ENCODE results near the gene MVK.

DNA sequence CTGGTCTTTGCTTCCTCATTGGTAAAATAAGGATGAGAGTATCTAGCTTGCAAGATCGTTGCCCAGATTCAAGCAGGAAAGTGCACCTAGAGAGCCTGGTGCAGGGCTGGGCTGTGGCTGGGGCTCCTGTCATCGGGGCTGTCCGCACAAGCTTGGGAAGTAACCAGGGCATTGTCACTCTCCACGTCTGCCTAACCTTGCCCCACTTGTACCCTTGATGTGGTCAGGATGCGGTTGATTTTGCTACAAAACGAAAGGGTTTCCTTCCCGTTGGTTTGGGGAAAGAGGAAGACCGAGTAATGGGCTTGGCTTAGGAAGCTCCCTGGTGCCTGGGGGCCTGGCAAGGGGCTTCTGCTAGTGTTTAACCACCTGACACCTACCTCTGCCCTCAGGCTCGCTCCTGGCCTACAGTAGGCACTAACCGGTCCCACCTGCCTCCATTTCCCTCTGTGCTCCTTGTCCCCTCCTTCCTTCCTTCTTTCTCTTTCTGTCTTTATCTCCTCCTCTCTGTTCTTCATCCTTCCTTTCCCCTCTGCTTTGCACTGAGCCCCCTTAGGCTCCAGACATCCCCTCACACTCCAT is 21.8 kb downstream of the MVK start:
- TF ChIP-seq, protein P1, sequence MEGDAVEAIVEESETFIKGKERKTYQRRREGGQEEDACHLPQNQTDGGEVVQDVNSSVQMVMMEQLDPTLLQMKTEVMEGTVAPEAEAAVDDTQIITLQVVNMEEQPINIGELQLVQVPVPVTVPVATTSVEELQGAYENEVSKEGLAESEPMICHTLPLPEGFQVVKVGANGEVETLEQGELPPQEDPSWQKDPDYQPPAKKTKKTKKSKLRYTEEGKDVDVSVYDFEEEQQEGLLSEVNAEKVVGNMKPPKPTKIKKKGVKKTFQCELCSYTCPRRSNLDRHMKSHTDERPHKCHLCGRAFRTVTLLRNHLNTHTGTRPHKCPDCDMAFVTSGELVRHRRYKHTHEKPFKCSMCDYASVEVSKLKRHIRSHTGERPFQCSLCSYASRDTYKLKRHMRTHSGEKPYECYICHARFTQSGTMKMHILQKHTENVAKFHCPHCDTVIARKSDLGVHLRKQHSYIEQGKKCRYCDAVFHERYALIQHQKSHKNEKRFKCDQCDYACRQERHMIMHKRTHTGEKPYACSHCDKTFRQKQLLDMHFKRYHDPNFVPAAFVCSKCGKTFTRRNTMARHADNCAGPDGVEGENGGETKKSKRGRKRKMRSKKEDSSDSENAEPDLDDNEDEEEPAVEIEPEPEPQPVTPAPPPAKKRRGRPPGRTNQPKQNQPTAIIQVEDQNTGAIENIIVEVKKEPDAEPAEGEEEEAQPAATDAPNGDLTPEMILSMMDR (IDR thresholded peaks at IDR 0.05 in 4 of 5, conservative IDR thresholded peaks at IDR 0.05 in 1 of 5), result no peak
- TF ChIP-seq POLR2A (IDR thresholded peaks at IDR 0.05), result no peak

Data from gastrocnemius medialis (tissue), 4 donors.